HPDE6-E6E7 (cell line): Measurements from ENCODE around the gene SETD9.

Experiments used
- DNase-seq: peaks from one replicate; pipeline ENCODE4 v3.0.0; 2011; ENCODE audit warnings: missing footprints; ENCODE audit errors: extremely low spot score

SETD9 gene

GRCh38 chr5:56909294-56910209, at the start of gene SETD9:
SETD9 (plus strand) TSS chr5:56909596; CDS start chr5:56909646, 50 bp downstream.
- peak; percentile 95 for DNase-seq

- no peak for DNase-seq
Measured at GRCh38 chr5:56861893-56862485, 47.4 kb upstream of the SETD9 start.

GRCh38 chr5:56862909-56863308, 46.5 kb upstream of the SETD9 start:
- no peak for DNase-seq

- no peak for DNase-seq
Measured at GRCh38 chr5:56871777-56872176, 37.6 kb upstream of the SETD9 start.

GRCh38 chr5:56873056-56873455, 36.3 kb upstream of the SETD9 start:
- DNase-seq, result no peak

GRCh38 chr5:56876327-56876726, 33.1 kb upstream of the SETD9 start:
- no peak for DNase-seq

- DNase-seq, result no peak
Measured at GRCh38 chr5:56881571-56881970, 27.8 kb upstream of the SETD9 start.

GRCh38 chr5:56893251-56893951, 16.0 kb upstream of the SETD9 start:
- no peak for DNase-seq

- DNase-seq, result no peak
Measured at GRCh38 chr5:56896763-56897162, 12.6 kb upstream of the SETD9 start.

- no peak for DNase-seq
Measured at GRCh38 chr5:56898213-56898612, 11.2 kb upstream of the SETD9 start.

- peak; percentile 20 for DNase-seq
Measured at GRCh38 chr5:56900395-56900794, 9.0 kb upstream of the SETD9 start.

- DNase-seq, result peak; percentile 43
Measured at GRCh38 chr5:56900858-56901578, 8.4 kb upstream of the SETD9 start.

- DNase-seq, result peak; percentile 38
Measured at GRCh38 chr5:56908942-56909293, 478 bp upstream of the SETD9 start.

- peak; percentile 13 for DNase-seq
Measured at GRCh38 chr5:56910210-56910965, 992 bp downstream of the SETD9 start.

GRCh38 chr5:56913766-56914165, 4.4 kb downstream of the SETD9 start:
- no peak for DNase-seq

- DNase-seq, result no peak
Measured at GRCh38 chr5:56914678-56915077, 5.3 kb downstream of the SETD9 start.

- no peak for DNase-seq
Measured at GRCh38 chr5:56917534-56917933, 8.1 kb downstream of the SETD9 start.

- DNase-seq, result no peak
Measured at GRCh38 chr5:56918054-56918453, 8.7 kb downstream of the SETD9 start.

GRCh38 chr5:56919942-56920662, 10.7 kb downstream of the SETD9 start:
- no peak for DNase-seq

GRCh38 chr5:56922922-56923321, 13.5 kb downstream of the SETD9 start:
- no peak for DNase-seq

- no peak for DNase-seq
Measured at GRCh38 chr5:56934325-56934724, 24.9 kb downstream of the SETD9 start.
